HG03571 (cell line): ENCODE data around the gene ST6GALNAC1.

Source experiments
- ATAC-seq: cut with Tn5 transposase; IDR thresholded peaks from one replicate; pipeline ENCODE4 v1.9.1; 2021; ENCODE audit not compliant: unreplicated experiment

ST6GALNAC1 gene, protein sequence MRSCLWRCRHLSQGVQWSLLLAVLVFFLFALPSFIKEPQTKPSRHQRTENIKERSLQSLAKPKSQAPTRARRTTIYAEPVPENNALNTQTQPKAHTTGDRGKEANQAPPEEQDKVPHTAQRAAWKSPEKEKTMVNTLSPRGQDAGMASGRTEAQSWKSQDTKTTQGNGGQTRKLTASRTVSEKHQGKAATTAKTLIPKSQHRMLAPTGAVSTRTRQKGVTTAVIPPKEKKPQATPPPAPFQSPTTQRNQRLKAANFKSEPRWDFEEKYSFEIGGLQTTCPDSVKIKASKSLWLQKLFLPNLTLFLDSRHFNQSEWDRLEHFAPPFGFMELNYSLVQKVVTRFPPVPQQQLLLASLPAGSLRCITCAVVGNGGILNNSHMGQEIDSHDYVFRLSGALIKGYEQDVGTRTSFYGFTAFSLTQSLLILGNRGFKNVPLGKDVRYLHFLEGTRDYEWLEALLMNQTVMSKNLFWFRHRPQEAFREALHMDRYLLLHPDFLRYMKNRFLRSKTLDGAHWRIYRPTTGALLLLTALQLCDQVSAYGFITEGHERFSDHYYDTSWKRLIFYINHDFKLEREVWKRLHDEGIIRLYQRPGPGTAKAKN

DNA sequence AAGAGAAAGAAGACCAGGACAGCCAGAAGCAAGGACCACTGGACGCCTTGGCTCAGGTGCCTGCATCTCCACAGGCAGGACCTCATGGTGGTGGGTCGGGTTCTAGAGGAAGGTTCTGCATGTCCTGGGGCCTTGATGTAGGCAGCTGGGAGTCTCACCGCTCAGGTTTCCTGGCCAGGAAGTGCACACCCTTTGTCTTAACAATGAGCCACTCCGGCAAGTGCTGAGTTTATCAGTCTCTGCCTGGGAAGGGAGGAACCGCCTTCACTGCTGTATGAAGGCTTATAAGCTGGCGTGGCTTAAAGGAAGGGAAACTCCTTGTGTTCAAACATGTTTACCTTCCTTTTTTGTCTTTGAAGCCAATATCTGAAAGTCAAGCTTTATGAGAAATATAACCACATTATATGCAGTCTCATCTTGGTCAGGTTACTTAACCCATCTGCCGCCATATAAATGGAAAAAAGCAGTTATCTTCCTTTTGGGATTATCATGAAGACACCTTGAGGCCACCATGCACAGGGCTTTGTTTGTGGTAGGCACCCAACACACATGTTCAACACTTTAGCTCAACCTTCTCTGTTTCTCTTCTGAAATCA, at the start of gene ST6GALNAC1:
ST6GALNAC1 (minus strand) TSS at position 205 of the 596 bp plus-strand sequence; CDS start at position 86, 119 bp downstream.
- ATAC-seq = no peak

DNA sequence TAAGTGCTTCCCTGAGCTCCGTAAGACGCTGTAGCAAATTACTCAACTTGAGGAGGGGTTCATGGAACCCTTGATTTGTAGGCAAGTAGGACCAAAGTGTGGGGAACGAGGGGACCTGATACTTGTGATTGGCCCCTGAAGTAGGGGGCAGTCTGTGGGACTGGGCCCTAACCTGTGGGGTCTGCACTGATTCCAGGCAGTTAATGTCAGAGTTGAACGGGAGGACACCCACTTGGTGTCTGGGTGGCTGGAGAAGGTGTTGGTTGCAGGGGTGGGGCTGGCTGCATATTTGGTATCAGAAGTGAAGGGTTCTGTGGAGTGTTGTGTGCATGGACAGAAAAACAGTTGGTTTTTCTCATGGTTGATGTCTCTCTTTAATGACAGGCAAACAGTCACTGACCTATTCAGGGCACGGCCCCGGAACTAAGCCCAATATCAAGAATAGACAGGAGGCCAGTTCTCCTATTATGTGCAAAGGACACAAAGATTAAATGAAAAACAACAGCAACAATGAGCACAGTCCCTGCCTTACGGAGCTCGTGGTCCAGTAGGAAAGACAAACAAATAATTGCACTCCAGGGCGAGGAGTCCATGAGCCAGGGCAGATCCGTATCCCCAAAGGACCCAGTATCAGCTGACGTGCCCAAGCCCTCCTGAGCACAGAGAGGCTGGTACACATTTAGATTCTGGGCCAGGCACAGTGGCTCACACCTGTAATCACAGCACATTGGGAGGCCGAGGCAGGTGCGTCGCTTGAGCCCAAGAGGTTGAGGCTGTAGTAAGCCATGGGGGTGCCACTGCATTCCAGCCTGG, 48.0 kb upstream of the ST6GALNAC1 start:
- no peak for ATAC-seq

DNA sequence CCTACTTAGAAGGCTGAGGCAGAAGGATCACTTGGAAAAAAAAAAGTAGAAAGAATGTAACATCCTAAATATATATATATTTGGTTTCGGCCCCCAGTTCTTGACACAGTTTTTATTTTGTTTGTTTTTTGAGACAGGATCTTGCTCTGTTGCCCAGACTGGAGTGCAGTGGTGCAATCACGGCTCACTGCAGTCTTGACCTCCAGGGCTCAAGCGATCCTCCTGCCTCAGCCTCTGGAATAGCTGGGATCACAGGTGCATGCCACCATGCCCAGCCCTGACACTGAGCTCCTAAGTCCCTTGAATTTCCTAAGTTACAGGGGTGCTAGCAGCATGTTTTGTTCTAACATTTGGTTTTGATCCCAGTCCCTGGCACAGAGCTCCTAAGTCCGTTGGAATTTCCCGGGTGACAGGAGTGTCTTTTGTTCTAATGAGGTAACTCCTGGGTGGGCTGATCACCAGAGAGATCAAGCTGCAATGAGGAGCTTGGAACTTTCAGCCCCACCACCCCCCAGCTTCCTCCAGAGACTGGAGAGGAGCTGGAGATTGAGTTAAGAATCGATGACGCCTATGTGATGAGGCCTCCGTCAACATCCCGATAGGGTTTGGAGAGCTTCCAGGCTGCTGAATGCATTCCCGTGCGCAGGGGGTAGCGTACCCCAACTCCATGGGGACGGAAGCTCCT, 47.2 kb upstream of the ST6GALNAC1 start:
- ATAC-seq = no peak

DNA sequence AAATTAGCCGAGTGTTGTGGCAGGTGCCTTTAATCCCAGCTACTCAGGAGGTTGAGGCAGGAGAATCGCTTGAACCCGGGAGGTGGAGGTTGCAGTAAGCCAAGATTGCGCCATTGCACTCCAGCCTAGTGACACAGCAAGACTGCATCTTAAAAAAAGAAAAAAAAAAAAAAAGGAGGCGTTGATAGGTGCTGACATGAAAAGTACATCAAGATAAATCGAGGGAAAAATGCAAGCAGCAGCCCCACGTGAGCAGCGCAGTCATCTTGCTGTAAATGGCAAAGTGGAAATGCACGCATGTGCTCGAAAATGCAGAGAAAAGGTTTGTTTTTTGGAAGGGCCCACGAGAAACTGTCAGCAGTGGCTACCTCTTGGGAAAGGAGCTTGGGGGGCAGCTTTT, 46.3 kb upstream of the ST6GALNAC1 start:
- ATAC-seq = no peak

DNA sequence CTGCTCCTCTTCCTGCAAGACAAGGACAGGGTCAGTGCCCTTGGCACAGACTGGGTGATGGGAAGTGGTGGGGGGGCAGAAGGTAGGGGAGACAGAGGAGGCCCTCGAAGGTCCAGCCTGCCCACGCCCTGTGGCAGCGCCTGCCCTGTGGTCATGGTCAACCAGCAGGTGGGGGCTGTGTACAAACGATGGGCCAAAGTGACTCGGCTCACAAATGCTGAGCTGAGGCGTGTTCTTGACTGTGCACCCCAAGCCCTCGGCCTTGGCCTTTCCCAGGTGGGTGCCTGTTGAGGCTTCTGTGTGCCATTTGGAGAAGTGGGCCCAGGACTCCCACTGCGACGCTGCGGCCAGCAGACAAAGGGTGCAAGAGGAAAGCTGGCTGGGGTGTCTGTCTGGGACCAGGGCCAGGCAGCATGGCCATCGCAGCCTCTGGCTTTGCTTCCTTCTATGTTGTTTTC, 44.6 kb upstream of the ST6GALNAC1 start:
- ATAC-seq = no peak

DNA sequence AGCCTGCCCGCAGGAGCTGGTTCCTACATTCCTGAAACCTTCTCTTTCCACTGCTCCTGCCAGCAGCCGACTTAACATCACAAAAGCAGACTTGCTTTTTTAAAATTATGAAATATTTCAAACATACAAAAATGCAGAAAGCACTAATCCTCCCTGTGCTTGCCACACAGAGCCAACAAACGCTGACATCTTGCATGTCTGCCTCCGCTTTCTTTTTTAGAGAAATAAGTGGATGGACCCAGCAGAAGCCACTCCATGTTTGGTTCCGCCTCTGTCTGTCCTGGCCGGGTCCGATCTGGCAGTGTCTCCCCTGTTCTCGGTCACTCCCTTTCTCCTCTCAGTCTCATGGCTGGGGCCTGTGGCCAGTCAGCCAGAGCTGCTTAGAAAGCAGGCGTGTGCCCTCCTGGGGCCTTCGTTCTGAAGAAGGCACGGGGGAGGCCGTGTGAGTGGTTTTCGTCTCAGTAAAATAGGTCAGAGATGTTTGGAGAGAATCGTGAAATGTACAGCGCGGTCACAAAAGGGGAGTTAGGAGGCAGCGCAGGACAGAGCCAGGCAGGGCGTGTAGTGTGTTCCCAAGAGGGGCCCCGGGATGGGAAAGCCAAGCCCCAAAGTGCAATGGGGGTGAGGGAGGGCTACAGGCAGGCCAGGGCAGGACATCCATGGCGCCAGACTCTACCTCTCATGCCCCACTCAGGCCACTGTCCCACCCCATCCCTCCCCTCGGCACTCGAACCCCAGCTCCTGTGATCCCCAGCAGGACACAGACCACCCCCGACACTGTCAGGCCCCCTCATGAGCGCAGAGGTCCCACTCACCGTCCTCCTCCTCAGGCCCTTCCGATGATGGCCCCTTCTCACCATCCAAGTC, 44.0 kb upstream of the ST6GALNAC1 start:
- no peak for ATAC-seq

DNA sequence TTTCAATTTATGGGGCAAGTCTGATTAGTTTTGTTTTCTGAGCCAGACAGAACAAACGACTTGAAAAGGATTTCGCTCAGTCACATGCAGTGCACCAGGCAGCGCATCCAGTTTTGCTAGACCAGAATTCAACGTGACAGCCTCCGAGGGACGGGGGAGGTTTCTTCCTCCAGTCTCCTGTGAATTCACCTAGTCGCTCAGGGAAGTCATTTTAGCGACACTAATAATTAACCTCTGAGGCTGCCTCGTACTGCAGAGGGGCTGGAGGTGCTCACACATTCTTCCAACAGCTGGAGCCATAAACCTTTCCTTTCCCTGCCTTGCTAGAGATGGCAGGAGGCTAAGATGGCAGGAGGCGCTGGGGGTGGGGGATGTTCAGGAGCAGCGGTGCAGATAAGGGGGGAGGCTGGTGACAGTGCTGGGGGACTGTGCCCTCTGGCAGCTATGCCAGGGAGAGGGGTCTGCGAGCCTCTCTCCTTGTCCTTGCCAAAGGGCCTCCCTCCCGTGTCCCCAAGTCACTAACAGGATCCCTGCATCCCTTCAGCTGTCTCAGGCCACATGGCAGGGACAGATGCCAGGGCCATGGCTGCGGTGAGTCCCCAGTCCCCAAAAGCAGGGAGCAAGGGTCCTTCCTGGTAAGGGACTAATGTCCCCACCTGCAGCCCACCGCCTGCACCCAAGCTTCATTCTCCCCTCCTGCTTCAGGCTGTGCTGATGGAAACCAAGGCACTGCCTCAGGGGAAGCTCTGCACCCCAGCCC, 43.2 kb upstream of the ST6GALNAC1 start:
- no peak for ATAC-seq

DNA sequence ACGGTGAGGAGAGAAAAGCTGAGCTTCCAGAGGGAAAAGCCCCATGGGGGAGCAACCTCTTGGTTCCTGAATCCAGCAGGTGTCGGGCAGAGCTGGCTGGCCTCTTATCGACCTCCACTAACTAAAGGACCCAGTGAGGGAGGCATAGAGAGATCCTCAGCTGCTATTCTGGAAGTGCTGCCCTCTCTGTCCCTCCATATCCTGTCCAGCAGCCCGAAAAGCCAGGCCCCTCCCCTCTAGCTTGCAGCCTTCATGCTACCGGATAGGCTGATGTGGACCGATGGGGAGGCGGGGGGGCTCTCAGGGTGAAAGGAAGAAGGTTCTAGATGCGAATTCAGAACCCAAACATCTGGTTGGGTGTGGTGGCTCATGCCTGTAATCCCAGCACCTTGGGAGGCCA, 42.3 kb upstream of the ST6GALNAC1 start:
- ATAC-seq = no peak

DNA sequence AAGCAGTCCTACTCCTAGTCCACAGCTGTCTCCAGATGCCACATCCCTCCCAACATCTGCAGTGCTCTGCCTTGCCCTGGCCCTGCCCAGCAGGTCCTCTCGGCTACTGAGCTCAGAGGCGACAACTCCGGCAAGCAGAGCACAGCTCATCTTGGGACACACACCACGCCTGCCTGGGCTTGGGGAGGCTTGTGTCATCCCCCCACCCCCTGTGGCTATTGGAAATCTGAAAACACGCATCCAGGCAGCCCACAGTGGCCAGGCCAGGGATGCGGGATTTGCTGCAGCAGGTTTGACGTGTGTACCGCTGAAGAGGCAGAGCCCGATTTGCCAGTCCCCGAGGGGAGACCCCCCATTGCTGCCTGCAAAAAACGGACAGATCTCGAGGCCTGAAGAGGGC, 41.8 kb upstream of the ST6GALNAC1 start:
- ATAC-seq = no peak

DNA sequence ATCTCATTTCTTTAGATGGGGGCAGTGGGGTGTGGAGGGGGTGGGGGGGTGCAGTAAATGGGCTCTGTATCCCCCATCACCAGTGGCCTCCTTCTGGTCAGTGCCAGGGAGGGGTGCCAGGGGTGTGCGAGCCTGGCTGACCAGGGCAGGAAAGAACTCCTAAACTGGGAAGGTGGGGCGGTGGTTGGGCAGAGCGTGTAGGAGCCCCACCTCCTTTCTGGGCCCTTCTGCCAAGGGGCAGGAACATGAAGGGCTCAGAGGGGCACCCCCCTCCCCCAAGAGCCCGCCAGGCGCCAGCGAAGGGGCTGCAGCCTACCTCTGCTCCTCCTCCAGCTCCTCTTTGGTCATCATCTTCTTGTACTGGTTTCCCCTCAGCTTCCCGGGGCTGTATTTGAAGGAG, 41.2 kb upstream of the ST6GALNAC1 start:
- no peak for ATAC-seq

DNA sequence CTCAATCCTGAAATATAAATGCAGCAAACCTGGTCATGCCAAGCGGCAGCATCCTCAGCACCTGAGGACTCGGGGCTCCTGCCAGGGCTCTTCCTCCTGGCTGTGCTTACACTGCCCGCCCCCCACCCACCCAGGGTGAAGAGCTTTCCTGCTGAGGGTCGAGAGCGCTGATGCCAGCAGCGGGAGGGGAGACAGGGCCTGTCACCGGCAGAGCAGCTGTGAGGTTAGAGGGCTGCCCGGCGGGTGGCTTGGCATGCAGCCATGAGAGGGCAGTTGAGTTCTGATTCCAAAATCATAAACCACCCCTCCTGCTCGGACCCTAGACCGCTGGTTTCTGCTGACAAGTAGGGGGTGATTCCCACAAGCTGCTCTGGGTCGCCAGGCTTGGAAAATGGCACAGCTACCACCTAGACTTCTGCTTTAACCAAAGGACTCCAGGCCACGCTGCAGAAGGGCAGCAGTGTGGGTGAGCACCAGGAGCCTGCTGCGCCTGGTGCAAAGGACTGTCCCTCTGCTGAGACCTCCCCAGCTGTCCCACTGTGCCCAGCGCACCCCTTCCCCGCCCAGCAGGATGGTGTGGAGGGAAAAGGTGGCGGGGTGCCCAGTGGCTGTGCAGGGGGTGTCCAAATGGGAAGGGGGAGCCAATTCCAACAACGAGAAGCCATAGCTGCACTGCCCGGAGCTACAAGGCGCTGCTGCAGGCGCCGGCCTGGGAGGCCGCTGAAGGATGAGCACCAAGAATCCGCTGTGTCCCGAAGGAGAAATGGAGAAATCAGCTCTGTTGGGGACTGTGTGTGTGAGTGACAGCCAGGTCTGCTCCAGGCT, 40.6 kb upstream of the ST6GALNAC1 start:
- no peak for ATAC-seq

DNA sequence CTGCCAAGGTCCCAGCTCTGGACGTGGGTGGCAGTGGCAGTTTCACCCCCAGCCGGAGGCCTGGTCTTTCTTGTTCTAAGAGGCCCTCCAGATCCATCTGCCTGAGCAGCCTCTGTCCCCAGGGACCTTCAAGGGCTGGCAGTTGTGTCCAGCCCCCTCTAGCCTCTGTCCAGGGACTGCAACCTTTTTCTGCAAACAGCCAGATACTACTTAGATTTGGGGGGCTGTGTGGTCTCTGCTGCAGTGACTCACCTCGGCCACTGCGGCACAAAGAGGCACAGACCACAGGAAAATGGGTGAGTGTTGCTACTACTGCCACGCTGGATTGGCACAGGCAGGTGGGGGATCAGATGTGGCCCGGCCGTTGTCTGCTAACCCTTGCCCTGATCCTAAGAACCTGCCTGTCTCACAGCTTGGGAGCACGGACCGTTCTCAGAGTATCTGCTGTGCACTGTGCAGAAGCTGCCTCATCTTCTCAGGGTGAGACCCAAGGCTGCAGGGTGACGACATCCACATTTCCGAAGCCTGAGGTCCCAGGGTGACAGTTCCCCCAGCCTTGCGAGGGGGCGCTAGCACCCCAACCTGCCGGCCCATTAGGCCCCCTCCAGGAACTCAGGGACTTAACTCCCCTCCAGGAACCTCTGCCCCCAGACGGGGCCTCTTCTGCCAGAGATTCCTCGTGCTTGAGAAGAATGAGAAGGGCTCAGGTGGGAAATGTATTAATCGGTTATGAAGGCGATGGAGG, 39.6 kb upstream of the ST6GALNAC1 start:
- ATAC-seq = no peak

DNA sequence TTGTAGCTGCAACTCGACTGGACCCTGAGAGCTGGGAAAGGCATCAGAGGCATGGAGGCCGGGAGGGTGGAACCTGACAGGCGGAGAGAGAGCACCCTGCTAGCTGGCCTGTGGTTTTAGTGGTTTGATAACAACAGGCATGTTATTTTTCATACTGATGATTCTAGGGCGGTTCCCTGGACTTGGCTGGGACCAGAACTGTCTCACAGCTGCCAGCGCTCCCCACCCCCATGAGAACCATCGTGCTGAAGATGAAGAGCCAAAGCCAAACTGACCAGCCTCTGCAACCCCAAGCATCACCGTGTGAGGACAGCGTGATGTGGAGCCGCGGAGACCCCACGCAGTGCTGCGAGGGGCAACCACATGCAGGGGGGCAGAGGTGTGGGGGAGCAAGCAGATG, 38.7 kb upstream of the ST6GALNAC1 start:
- no peak for ATAC-seq

DNA sequence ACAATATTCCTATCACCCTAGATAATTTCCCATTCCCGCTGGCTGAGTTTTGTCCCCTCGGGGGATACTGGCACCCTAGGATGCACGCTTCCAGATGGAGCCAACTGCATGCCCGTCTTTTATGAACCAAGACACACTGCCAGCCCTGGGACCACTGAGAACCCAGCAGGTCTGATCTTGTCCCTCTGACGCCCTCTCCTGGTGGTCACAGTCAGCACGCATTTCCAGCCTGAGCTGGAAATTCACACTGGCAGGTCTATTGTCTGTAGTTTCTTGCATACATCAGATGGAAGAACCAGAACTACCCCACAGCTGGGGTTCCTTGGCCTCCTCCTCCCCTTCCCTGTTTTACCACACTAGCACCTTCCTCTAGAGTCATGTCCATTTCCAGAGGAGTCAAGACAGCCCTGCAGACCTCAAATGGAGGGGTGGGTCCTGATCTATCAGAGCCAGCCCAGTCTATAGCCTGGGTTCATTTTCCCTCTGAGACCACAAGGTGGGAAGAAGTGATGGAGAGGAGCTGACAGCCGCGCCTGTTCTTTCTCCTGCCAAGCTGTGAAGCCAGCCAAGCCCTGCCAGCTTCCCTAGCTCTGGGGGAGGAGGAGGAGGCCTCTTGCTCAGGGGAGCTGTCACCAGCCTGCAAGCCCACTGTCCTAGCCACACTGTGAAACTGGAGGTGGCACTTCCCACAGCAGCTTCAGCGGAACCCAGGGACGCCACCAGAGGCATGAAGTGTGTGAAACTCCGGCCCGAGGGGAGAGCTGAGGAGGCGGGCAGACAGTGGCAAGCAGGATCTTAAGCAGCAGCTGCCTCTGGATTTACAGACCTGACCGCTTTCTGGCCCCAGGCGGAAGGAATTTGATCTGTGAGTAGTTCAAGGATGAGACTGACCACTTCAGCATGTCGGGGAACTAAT, 37.9 kb upstream of the ST6GALNAC1 start:
- no peak for ATAC-seq

DNA sequence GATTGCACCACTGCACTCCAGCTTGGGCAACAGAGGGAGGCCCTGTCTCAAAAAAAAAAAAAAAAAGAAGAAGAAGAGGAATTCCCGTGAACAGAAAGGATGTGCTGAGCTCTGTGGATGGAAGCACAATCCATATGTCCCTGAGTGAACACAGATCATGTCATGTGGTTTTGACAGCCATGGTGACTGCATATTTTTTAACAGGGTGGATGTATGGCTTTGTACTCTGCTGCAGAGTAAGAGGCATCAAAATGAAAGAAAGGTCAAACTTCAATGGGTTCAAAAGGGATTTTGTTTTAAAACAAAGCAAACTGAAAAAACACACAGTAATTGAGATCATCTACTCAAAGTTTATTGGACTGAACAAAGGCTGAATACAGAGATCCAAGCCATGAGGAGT, 35.7 kb upstream of the ST6GALNAC1 start:
- no peak for ATAC-seq

DNA sequence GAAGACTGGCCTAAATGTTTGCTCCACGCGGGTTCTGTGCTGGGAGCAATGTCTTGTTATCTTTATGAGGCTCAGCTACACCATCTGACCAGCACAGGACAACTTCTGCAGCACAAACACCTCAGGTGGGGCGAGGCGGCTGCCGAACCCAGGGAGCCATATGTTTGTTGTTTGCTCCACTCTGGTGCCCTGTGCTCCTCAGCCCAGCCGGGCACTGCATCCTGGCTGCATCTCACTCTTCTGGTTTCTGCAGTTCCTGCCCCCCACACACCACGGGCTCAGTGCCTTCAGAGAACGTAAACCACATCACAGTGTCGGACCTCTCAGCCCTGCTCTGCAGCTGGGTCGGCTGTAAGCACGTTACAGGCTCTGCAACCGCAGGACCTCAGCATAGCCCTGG, 34.8 kb upstream of the ST6GALNAC1 start:
- no peak for ATAC-seq
